NK-92 (cell line): ENCODE measurements around the gene KLHDC4.
"Not testable (repeated sequence)": the region's sequence is repeated elsewhere in the genome, so short reads cannot be mapped to it uniquely, and the experiment has no call there.

ENCODE experiments used
- DNase-seq: peaks from one replicate; lab custom pipeline; 2025; ENCODE audit not compliant: unreplicated experiment; lab: John Stamatoyannopoulos, UW

The KLHDC4 gene

DNA sequence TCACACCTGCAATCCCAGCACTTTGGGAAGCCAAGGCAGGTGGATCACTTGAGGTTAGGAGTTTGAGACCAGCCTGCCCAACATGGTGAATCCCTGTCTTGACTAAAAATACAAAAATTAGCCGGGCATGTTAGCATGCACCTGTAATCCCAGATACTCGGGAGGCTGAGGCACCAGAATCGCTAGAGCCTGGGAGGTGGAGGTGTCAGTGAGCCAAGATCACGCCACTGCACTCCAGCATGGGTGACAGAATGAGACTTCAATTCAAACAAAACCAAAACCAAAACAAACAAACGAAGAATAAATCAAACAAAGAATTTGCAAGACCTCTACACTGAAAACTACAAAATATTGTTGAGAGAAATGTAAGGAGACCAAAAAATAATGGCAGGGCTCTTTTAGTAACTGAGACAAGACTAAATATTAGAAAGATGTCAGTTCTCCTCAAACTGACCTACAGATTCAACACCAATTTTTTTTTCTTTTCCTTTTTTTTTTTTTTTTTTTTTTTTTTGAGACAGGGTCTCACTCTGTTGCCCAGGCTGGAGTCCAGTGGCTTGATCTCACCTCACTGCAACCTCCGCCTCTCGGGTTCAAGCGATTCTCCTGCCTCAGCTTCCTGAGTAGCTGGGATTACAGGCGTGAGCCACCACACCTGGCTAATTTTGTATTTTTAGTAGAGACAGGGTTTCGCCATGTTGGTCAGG, 23.1 kb upstream of the KLHDC4 start:
- not testable (repeated sequence) for DNase-seq

DNA sequence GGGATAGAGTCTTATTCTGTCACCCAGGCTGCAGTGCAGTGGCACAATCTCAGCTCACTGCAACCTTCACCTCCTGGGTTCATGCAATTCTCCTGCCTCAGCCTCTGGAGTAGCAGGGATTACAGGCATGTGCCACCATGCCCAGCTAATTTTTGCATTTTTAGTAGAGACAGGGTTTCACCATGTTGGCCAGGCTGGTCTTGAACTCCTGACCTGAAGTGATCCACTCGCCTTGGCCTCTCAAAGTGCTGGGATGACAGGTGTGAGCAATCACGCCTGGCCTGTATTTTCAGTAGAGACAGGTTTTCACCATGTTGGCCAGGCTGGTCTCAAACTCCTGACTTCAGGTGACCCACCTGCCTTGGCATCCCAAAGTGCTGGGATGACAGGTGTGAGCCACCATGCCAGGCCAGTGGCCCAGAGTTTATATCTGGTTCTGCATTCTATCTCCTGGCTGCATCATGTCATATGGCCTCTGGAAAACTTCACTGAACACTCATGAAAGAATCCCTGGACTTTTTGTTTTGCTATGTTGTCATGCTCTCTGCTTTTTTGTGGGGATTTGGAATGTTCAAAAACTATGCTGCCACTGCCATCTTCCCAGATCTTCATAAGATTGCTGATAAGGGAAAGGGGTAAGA, 21.8 kb upstream of the KLHDC4 start:
- not testable (repeated sequence) for DNase-seq

DNA sequence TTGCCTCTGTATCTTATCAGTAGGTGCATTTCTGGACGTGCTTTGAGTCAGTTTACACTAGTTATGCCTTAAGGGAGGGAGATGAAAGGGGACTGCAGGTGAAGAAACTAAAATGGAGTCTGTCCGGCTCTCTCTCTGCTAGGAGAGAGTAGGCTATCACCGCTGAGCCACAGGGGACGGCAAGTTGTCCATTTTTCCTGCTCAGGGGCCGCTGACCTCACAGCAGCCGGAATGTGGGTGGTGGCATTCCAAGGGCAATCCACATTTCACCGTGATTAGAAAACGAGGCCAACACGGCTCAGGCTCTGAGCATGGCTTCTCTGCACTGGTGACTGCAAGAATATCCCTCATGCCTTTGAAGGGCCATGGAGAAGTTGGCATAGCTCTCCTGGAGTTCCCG, 19.0 kb upstream of the KLHDC4 start:
- DNase-seq, result no peak

DNA sequence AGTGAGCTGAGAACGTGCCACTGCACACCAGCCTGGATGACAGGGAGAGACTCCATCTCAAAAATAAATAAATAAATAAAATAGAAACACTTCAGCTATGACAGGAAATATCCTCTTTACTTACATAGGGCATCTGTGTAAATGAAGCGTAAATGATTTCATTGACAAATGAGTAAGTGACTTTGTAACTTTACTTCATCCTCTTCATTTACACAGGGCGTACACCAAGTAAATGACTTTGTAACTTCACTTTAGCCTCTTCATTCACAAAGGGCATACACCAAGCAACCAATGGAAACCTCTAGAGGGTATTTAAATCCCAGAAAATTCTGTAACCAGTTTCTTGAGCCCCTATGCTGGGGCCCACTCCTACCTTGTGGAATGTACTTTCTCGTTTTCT, 16.2 kb upstream of the KLHDC4 start:
- DNase-seq, result no peak

DNA sequence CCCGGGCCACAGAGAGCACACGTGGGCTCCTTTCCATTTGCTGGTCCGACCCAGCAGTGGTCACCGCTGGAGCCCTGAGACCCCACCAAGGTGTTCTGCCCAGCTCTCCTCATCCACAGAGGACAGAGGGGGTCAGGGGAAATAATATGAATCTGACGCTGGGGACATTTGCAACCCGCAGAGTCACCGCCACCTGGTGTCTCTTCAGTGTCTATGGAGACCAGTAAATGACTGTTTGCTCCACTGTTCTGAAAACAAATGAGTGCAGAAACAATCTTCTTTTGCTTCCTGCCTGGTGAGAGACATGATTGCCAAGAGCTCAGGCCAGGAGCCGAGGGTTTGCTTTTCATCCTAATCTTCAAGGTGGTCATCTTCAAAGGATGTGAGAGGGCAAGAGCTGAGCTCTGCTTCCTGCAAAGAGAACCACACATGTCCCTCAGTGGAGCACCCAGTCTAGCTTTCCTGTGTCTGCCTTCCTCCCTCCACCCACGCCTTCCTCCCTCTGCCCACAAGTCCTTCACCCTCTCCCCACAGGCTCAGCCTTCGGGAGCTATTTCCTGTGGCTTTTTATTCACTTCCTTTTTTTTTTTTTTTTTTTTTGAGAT, 14.7 kb upstream of the KLHDC4 start:
- no peak for DNase-seq

DNA sequence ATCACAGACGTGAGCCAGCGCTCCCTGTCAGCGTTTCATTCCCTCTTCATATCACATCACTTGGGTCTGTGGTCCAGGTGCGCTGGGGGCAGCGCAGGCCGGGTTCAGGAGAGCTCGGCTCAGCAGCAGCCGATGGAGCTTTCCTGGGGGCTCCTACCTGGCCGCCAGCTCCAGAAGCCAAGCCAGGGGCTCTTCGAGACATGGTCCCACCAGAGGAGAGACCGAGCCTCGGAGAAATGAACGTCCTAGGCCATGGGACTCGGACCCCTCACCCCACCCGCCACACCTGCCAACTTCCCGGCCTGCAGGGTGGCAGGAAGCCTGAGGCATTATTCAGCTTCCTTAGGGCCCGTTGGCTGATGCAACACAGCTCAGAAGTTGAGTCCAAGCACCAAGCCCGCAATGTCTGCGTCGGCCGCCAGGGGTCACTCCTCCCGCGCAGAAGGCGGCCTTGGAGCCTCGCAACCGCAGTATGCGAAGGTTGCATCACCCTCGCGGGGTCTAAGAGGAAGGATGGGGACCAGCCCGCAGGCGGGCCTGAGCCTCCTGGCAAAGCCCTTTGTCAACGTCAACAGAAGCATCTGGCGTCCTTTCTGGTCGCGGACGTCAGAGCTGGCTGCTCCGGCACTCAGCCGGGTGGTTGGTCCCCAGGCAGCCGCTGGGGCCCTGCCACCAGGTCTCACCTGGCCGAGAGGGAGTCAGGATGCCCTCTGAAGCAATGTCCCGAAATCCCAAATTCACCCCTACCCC, 13.2 kb upstream of the KLHDC4 start:
- peak; percentile 45 for DNase-seq

DNA sequence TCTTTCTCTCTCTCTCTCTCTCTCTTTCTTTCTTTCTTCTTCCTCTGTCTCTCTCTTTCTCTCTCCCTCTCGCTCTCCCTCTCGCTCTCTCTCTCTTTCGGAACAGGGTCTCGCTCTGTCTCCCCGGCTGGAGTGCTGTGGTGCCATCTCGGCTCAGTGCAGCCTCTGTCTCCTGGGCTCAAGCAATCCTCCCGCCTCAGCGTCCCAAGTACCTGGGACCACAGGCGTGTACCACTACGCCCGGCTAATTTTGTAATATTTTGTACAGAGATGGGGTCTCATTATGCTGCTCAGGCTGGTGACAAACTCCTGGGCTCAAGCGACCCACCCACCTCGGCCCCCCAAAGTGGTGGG, 12.7 kb upstream of the KLHDC4 start:
- no peak for DNase-seq

DNA sequence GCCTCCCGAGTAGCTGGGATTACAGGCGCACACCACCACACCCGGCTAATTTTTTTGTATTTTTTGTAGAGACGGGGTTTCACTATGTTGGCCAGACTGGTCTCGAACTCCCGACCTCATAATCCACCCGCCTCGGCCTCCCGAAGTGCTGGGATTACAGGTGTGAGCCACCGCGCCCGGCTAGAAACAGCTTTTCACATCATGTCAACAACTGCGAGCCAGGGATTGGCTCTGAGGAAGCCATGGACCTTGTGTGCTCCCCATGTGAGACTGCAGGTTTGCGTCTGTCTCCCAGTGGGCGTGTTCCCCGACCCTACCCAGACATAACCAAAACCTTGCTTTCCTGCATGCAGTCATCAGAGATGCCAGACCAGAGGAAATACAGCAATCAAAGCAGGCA, 8.1 kb upstream of the KLHDC4 start:
- not testable (repeated sequence) for DNase-seq

DNA sequence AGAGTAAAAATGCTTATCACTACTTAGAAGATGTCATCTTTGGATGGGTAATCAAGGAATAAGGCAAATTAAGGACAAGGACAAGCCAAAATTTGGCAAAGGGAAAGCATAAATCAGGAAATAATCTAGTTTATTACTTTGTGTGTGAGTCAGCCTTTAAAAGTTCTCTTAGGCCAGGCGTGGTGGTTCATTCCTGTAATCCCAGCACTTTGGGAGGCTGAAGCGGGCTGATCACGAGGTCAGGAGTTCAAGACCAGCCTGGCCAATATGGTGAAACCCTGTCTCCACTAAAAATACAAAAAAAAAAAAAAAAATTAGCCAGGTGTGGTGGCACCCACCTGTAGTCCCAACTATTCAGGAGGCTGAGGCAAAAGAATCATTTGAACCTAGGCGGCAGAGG, 1.7 kb upstream of the KLHDC4 start:
- DNase-seq, result not testable (repeated sequence)

DNA sequence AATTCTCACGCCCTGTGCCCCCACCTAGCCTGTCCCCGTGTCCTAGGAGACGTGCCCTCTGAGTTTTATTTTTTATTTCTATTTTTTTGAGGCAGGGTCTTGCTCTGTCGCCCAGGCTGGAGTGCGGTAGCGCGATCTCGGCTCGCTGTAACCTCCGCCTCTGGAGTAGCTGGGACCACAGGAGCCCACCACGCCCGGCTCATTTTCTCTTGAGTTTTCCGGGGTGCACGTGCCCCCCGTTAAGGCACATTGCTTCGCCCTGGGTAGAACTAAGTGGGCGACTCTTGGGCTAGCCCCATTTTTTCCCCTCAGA, 655 bp upstream of the KLHDC4 start:
- no peak for DNase-seq

DNA sequence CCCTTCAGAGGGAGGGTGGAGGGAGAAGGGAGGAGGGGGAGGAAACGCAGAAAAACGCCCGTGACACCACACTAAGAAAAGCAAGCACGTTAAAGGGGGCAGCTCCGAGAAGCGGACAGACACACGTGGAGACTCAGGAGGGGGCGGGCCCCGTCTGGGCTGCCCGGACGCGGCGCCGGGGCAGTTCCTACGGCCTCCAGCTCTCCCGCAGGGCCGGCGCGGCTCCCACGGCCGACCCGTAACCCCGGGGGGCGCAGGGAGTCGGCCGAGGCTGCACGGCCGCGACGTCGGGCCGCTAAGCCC, 362 bp downstream of the KLHDC4 start:
- no peak for DNase-seq

DNA sequence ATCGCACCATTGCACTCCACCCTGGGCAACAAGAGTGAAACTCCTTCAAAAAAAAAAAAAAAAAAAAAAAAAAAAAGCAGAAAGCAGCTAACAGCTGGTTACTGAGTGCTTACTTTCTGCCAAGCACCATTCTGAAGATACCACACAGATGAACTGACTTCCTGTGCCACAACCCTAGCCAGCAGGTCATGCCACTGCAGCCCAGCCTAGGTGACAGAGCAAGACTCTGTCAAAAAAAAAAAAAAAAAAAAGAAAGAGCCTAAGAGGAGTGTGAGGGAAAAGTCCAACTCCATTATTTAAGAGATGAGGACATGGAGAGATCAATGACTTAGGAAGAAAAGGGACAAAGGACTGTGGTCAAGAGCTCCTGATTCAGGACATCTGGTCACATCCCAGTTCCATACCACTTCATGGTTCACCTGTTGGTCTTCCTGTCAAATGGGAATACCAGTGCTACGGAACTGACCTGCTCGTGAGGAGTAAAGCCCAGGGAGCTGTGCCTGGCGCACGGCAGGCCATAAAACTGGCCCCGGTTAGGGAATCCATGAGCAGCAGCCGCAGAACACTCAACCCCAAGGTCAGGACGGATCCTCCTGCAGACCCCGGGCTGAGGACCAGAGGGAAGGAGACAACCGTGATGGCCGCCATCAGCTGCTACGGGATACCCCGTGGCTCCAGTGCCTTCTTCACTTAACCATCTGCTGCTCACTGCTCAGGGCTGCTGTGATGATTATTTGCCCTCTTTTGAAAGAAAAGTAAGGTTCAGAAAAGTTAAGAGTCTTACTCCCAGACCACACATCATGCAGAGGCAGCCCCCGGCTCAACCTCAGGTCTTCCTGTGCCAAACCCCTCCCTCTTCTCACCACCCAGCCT, 950 bp downstream of the KLHDC4 start:
- no peak for DNase-seq

DNA sequence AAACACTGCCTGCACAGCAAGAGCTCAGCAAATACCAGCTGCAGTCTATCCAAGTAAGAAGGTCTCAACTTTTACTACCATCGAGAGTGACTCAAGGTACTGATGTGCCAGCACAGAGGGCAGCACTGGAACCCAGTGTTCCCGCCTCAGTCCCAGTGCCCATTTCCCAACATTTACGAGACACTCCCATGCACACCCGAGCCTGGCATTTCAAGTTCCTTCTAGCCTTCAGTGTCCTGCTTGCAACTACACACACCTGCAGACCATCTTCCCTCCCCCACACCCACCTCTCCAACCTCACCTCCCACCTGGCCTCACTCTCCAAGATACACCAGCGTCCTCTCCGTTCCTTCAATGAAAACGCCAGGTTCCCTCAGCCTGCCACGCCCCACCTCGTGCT, 3.2 kb downstream of the KLHDC4 start:
- DNase-seq, result no peak

DNA sequence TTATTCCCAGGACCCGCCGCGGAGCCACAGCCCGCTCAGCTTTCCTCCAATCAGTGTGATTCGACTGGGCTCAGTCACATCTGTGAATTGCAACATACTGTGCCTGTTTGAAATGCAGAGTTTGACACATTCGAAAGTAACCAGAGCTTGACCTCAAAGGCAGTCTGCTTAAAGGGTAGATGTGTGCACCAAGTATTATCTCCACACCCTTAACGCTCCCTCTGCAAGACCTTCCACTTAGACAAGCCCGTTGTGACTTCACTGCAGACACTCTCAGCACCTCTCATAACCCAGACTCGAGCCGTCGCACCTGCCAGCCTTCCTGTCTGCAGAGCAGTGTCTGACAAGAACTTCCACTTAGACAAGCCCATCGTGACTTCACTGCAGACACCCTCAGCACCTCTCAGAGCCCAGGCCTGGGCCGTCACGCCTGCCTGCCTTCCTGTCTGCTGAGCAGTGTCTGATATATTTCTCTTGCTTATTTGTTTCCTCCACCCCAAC, 3.7 kb downstream of the KLHDC4 start:
- DNase-seq, result no peak

DNA sequence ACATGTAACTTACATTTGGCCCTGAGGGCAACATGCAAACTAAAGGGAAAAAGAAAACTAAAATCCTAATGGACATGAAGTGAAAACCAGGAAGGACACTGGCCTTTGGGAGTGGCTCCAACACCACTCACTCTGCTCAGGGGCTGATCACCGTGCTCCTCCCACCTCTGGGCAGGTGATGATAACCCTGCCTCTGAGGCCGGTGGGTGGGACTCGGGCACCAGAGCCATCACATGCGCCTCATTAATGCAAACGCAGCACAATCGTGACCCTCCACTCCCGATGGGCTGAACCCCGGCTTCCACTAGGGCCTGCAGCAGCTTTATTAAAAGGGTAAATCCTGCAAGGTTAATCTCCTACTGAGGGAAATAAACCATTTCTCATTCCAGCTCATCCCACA, 4.7 kb downstream of the KLHDC4 start:
- no peak for DNase-seq

DNA sequence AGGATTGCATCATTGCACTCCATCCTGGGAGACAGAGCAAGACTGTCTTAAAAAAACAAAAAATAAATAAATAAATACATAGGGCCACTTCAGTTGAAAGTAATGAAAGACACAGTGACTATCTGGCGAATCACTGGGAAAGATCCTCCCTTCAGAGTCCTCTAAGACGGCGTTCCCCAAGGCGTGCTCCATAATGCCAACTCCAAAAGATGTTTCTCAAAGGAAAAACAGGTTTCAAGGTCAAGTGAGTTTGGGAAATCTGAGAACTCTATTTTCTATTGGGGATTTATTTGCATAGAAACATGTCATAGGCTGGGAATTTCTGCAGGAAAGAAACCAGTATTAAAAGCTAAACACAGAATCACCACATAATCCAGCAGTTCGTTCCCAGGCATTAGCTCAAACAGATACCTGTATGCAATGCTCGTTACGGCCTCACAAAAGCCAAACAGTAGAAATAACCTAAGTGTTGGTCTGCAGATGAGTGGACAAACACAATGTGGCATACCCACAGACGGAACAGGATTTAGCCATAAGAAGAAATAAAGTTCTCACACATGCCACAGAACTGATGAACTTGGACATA, 7.9 kb downstream of the KLHDC4 start:
- no peak for DNase-seq

DNA sequence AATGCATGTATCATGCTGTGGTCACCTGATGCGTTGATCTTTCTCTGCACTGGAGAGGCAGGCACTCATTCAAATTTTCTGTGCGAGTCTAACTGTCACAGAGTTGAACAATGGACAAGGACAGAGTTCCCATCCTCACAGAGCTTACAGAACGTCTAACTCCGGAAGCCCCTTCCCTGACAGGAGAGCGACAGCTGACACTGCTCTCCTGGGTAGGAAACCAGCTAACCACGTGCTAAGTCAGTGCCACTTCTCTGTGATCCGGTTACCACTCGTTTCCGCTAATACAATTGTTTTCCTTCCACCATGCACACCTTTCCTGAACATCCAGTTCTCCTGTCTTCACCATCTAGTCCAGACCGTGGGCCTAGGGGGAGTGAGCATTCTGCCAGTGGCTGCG, 11.3 kb downstream of the KLHDC4 start:
- no peak for DNase-seq

DNA sequence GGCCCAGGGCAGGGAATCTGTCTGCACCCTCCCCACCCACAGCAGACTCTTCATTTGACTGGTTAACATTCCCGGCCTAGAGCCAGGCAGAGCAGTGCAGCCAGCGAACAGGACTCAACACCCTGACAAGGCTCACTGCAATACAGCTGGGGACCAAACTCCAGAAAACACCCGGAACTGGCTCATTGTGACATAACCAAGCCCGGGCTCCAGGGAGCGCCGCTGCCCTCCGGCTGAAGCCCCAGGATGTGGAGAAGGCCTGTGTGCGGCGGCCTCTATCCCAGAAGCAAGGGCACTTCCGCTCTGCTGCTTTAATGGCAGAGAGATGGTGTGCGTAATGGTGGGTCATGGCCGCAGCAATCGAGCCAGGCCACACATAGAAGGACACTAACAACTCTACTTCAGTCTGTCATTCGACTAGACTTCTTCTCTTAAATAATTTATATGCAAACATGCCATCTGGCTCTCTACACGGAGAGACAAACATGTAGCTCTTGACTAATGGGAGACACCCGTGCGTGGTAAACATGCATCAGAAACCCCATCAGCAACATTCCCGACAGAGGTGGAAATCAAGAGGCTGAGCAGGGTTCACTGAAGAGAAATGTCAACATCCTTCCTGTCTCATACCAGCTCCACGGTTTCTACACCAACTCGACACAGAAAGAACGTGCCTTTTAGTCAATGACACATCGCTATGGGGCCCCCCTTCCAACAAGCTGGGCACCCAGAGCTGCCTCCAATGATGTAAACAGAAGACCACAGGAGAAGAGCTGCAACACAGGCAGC, 18.0 kb downstream of the KLHDC4 start:
- no peak for DNase-seq

DNA sequence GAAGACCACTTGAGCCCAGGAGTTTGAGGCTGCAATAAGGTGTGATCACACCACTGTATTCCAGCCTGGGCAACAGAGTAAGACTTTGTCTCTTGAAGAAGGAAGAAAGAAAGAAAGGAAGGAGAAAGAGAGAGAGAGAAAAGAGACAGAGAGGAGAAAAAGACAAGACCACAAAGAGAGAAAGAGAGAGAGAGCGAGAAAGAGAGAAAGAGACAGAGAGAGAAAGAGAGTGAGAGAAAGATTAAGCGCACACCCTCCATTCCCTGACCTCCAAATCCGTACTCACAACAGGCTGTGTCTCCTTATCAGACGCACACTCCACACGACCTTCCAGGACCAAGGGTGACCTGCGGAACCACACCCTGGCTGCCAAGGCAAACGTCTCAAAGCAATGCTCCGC, 19.6 kb downstream of the KLHDC4 start:
- DNase-seq, result no peak
